Measurements from ENCODE around the gene ALG1.
"Not testable (repeated sequence)": the region's sequence is repeated elsewhere in the genome, so short reads cannot be mapped to it uniquely, and the experiment has no call there.

GRCh38 chr16:5085716-5086115 lies 14.1 kb downstream of the ALG1 start:
- TF ChIP-seq PATZ1 (CRISPR knock-in tag; IDR thresholded peaks at IDR 0.05; ENCODE audit: borderline replicate concordance); ESRRG (CRISPR knock-in tag; IDR thresholded peaks at IDR 0.05); ZFP30 (CRISPR knock-in tag; IDR thresholded peaks at IDR 0.05); ZC3H10 (CRISPR knock-in tag; IDR thresholded peaks at IDR 0.05); CSDC2 (CRISPR knock-in tag; IDR thresholded peaks at IDR 0.05); GLIS3 (CRISPR knock-in tag; IDR thresholded peaks at IDR 0.05); ARNTL (CRISPR knock-in tag; IDR thresholded peaks at IDR 0.05; ENCODE audit: borderline replicate concordance, low read depth); RARB (CRISPR knock-in tag; IDR thresholded peaks at IDR 0.05): not testable (repeated sequence)

Measured in SK-N-SH treated with all-trans-retinoic acid at 6 μM for 48 hours (cell line).